B cell (primary cell): ENCODE results near the gene CD80.

Experiments used
- CTCF ChIP-seq: fragments of 200-600 bp; IDR thresholded peaks from one replicate; pipeline ENCODE4 v1.8.0; 2022; ENCODE audit warnings: antibody characterized with exemption, mild to moderate bottlenecking
- EZH2 ChIP-seq: IDR thresholded peaks from 2 replicates; pipeline ENCODE4 v1.6.1; 2012; ENCODE audit warnings: borderline replicate concordance, low read depth, mild to moderate bottlenecking, moderate library complexity, low read length; ENCODE audit not compliant: insufficient read depth, poor library complexity, severe bottlenecking

GRCh38 chr3:119498186-119499011, 61.0 kb downstream of the CD80 start, which contains the start of gene TIMMDC1:
- no peak for TF ChIP-seq EZH2
- no peak for TF ChIP-seq CTCF
